ENCODE data around the gene SDK1.

SDK1 gene

DNA sequence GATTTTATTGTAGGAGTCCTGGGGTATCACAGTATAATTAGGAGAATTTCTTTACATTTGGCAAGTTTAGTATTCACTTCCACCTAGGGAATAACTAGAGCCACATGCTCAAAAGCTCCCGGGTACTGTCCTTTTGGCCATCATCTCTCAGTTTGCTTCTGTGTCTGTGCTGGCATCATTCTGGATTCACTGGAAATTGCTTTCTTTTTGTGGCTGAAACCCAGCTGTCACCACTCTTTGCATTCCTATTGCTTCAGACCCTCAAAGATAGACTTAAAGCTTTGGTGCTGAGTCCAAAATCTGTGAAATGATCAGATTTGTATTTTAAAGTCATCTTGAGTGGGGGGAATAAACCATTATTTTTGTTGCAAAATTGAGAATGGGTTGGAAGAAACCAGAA, 8.9 kb downstream of the SDK1 start:
- H3K4me1 Mint-ChIP-seq, result peaks cover 5% of the 10 kb centered on the region
- no peak overlapping the region for H3K27ac Mint-ChIP-seq
- TF ChIP-seq, protein P1, sequence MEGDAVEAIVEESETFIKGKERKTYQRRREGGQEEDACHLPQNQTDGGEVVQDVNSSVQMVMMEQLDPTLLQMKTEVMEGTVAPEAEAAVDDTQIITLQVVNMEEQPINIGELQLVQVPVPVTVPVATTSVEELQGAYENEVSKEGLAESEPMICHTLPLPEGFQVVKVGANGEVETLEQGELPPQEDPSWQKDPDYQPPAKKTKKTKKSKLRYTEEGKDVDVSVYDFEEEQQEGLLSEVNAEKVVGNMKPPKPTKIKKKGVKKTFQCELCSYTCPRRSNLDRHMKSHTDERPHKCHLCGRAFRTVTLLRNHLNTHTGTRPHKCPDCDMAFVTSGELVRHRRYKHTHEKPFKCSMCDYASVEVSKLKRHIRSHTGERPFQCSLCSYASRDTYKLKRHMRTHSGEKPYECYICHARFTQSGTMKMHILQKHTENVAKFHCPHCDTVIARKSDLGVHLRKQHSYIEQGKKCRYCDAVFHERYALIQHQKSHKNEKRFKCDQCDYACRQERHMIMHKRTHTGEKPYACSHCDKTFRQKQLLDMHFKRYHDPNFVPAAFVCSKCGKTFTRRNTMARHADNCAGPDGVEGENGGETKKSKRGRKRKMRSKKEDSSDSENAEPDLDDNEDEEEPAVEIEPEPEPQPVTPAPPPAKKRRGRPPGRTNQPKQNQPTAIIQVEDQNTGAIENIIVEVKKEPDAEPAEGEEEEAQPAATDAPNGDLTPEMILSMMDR (IDR thresholded peaks at IDR 0.05; ENCODE audit: unreplicated experiment in 3 of 3), result no peak
- peaks cover 5% of the 10 kb centered on the region for H3K27me3 Mint-ChIP-seq (ENCODE audit: low read depth)
- no peak overlapping the region for H3K4me3 Mint-ChIP-seq
- H3K36me3 Mint-ChIP-seq (ENCODE audit: low read depth), result no peaks in the 10 kb centered on the region
- no peaks in the 10 kb centered on the region for H3K9me3 Mint-ChIP-seq

DNA sequence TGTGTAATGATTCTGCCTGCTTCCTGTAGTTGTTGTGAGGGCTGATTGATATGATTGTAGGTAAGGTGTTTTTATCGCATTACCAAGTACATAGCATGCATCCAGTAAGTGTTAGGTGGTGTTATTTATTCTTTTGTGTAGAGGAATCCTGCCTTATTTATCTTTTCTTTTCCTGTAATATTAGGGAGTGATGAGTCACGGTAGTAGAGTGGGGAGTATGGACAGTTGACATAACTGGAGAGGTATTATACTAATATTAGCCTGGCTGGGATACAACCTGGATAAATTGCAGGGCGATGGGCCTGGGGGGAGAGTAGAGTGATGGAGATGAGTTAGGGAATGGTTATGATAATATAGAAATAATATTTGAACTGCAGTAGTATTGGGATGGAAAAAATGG, 9.8 kb downstream of the SDK1 start:
- Mint-ChIP-seq H3K4me3 (no peak overlapping the region), H3K36me3 (ENCODE audit: low read depth) (no peaks in the 10 kb centered on the region), H3K9me3 (no peaks in the 10 kb centered on the region), H3K27ac (no peak overlapping the region), H3K27me3 (ENCODE audit: low read depth) (peaks cover 5% of the 10 kb centered on the region), H3K4me1 (no peaks in the 10 kb centered on the region)
- TF ChIP-seq, protein P1 (IDR thresholded peaks at IDR 0.05; ENCODE audit: unreplicated experiment in 3 of 3), result no peak

DNA sequence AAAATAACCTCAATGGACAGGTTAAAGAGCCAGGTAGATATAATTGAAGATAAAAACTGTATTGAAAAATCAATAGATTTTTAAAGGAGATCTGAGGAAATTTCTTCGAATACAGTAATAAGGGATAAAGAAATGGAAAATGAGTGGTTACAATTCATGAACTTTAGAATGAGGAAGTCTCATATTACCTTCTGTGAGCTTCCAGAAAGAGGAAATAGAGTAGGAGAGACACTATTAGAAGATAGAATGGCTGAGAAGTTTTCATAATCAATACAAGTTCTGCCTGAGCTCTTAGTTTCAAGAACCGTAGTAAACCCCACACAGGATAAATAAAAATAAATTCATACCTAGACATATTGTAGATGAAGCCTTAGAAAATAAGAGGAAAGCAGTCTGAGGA, 11.5 kb downstream of the SDK1 start:
- no peak overlapping the region for H3K27ac Mint-ChIP-seq
- no peaks in the 10 kb centered on the region for H3K9me3 Mint-ChIP-seq
- no peaks in the 10 kb centered on the region for H3K4me1 Mint-ChIP-seq
- TF ChIP-seq, protein P1 (IDR thresholded peaks at IDR 0.05; ENCODE audit: unreplicated experiment in 3 of 3), result no peak
- no peaks in the 10 kb centered on the region for H3K36me3 Mint-ChIP-seq (ENCODE audit: low read depth)
- H3K27me3 Mint-ChIP-seq (ENCODE audit: low read depth), result peaks cover 5% of the 10 kb centered on the region
- H3K4me3 Mint-ChIP-seq, result no peak overlapping the region

DNA sequence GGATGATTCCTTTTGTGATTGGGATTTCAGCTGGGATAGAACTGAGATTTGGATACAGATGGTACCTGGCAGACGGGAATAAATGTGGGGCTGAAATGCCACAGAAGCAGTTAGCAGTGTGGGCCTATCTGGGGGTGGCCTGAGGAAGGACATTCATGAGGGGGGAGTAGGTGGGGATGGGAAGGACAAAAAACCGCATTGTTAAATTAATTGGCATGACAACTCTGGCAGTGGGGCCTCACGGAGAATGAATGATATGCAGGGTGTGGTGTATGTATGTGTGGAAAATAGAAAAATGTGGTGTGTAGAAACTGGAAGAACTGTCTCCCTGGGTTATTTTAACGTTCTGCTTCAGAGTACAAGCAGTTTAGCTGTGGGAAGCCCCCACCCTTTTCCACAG, 17.8 kb downstream of the SDK1 start:
- H3K36me3 Mint-ChIP-seq (ENCODE audit: low read depth), result peaks cover 6% of the 10 kb centered on the region
- H3K9me3 Mint-ChIP-seq, result no peaks in the 10 kb centered on the region
- TF ChIP-seq, protein P1 (IDR thresholded peaks at IDR 0.05; ENCODE audit: unreplicated experiment in 3 of 3), result no peak
- H3K4me1 Mint-ChIP-seq, result no peaks in the 10 kb centered on the region
- H3K4me3 Mint-ChIP-seq, result no peak overlapping the region
- H3K27ac Mint-ChIP-seq, result no peak overlapping the region
- peaks cover 6% of the 10 kb centered on the region for H3K27me3 Mint-ChIP-seq (ENCODE audit: low read depth)

DNA sequence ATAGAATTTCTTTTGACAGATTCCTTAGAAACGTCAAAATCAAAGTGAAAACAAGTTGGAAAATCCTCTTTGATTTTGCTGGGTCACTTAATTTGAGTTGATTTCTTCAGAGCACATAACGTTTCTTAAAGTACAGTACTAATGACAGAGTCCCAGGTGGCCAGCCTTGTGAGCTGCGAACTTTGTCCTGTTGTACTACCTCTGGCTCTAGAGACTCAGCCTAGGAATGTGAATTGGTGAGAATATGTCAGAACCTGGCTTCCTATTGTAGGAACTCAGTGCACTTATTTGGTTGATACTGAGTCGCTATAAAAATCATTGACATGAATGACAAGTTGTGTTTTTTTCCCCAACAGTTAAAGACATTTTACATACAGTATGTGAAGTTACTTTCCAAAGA, 20.2 kb downstream of the SDK1 start:
- no peaks in the 10 kb centered on the region for H3K9me3 Mint-ChIP-seq
- H3K27ac Mint-ChIP-seq, result no peak overlapping the region
- TF ChIP-seq, protein P1 (IDR thresholded peaks at IDR 0.05; ENCODE audit: unreplicated experiment in 3 of 3), result no peak
- H3K27me3 Mint-ChIP-seq (ENCODE audit: low read depth), result peaks cover 6% of the 10 kb centered on the region
- H3K4me1 Mint-ChIP-seq, result no peaks in the 10 kb centered on the region
- no peak overlapping the region for H3K4me3 Mint-ChIP-seq
- H3K36me3 Mint-ChIP-seq (ENCODE audit: low read depth), result peaks cover 6% of the 10 kb centered on the region

DNA sequence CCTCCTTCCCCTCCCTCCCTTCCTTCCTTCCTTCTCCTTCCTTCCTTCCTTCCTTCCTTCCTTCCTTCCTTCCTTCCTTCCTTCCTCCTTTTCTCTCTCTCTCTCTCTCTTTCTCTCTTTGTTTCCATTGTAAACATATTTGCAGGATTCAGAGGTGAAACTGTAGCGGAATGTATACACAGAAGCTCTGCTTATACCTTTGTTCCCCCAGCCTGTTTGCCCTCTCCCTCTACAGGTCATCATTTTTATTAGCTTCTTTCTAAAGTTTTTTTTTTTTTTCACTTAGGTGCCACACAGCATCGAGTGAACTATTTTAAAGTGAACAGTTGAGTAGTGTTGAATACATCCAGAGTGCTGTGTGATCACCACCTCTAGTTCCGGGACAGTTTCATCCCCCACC, 20.7 kb downstream of the SDK1 start:
- H3K9me3 Mint-ChIP-seq, result no peaks in the 10 kb centered on the region
- no peak overlapping the region for H3K4me3 Mint-ChIP-seq
- TF ChIP-seq, protein P1 (IDR thresholded peaks at IDR 0.05; ENCODE audit: unreplicated experiment in 3 of 3), result no peak
- no peaks in the 10 kb centered on the region for H3K4me1 Mint-ChIP-seq
- H3K36me3 Mint-ChIP-seq (ENCODE audit: low read depth), result peaks cover 6% of the 10 kb centered on the region
- H3K27me3 Mint-ChIP-seq (ENCODE audit: low read depth), result peaks cover 6% of the 10 kb centered on the region
- no peak overlapping the region for H3K27ac Mint-ChIP-seq

Data from nephron (organoid).